IMR-90 (cell line): Measurements from ENCODE around the gene PABPN1. TPM values are rescaled to one million over a fixed set of nuclear protein-coding genes. Genes with fewer than 3 reads are reported as not detected.

Source experiments
- ATAC-seq: fragments of 200-7000 bp; cut with Tn5 transposase; 2 replicates; pipeline ENCODE4 v1.9.1; 2020; ENCODE audit warnings: low read depth, mild to moderate bottlenecking, moderate library complexity
- BruUV-seq: library from RNA; stranded (reverse); fragments of 400-500 nt; replicated peaks from 2 replicates; lab custom pipeline; 2021; lab: Mats Ljungman, UMichigan
- CTCF ChIA-PET: fragments of 300-600 bp; formaldehyde crosslinking; extraction: SDS; loops from one replicate; lab custom pipeline; 2021; ENCODE audit warnings: antibody characterized with exemption; lab: Yijun Ruan, JAX
- POLR2A ChIA-PET: fragments of 300-600 bp; sonication (Branson Sonifier 250); formaldehyde crosslinking; loops from one replicate; lab custom pipeline; 2022; ENCODE audit warnings: antibody characterized with exemption; ENCODE audit not compliant: unreplicated experiment; lab: Charles Lee
- DNase-seq: peaks from one replicate; pipeline ENCODE4 v3.0.0; 2013
- H2AFZ ChIP-seq: replicated peaks from 2 replicates; pipeline ENCODE3; 2013; ENCODE audit warnings: low read length, mild to moderate bottlenecking; ENCODE audit not compliant: poor library complexity
- H2AK5ac ChIP-seq: 2 replicates; pipeline ENCODE4 v1.6.1; 2013; ENCODE audit warnings: low read depth, low read length, inconsistent platforms
- H2AK9ac ChIP-seq: replicated peaks from 2 replicates; pipeline ENCODE3; 2013; ENCODE audit warnings: mild to moderate bottlenecking, low read depth, low read length, moderate library complexity; ENCODE audit not compliant: poor library complexity
- H2BK120ac ChIP-seq: 2 replicates; pipeline ENCODE4 v1.6.1; 2013; ENCODE audit warnings: low read depth, low read length, inconsistent platforms
- H2BK15ac ChIP-seq: 3 replicates; pipeline ENCODE4 v1.6.1; 2013; ENCODE audit warnings: low read depth, low read length, inconsistent platforms
- H2BK20ac ChIP-seq: 2 replicates; pipeline ENCODE4 v1.6.1; 2013; ENCODE audit warnings: low read depth, mild to moderate bottlenecking, inconsistent platforms, low read length, moderate library complexity
- H2BK5ac ChIP-seq: 2 replicates; pipeline ENCODE4 v1.6.1; 2013; ENCODE audit warnings: mild to moderate bottlenecking, low read depth, low read length, inconsistent platforms; ENCODE audit not compliant: poor library complexity, severe bottlenecking
- H3K14ac ChIP-seq: replicated peaks from 2 replicates; pipeline ENCODE4 v1.6.1; 2013; ENCODE audit warnings: low read depth, low read length, inconsistent platforms
- H3K18ac ChIP-seq: 2 replicates; pipeline ENCODE4 v1.6.1; 2013; ENCODE audit warnings: low read depth, low read length, control low read depth
- H3K23ac ChIP-seq: 2 replicates; pipeline ENCODE4 v1.6.1; 2013; ENCODE audit warnings: low read depth, low read length, inconsistent platforms
- H3K27ac ChIP-seq: 2 replicates; pipeline ENCODE4 v1.5.1; 2013; ENCODE audit warnings: mild to moderate bottlenecking, control low read depth, low read length; ENCODE audit not compliant: insufficient read depth
- H3K27me3 ChIP-seq: 2 replicates; pipeline ENCODE4 v1.6.1; 2013; ENCODE audit warnings: low read length; ENCODE audit not compliant: control insufficient read depth, insufficient read depth
- H3K36me3 ChIP-seq: 2 replicates; pipeline ENCODE4 v1.6.1; 2013; ENCODE audit warnings: low read length, mixed read lengths; ENCODE audit not compliant: control insufficient read depth, insufficient read depth
- H3K4ac ChIP-seq: 2 replicates; pipeline ENCODE4 v1.6.1; 2013; ENCODE audit warnings: low read depth, low read length, inconsistent platforms
- H3K4me1 ChIP-seq: 2 replicates; pipeline ENCODE4 v1.6.1; 2013; ENCODE audit warnings: low read length, mixed read lengths; ENCODE audit not compliant: control insufficient read depth, insufficient read depth
- H3K4me2 ChIP-seq: 2 replicates; pipeline ENCODE4 v1.6.1; 2013; ENCODE audit warnings: low read depth, mild to moderate bottlenecking, control low read depth, low read length, moderate library complexity
- H3K4me3 ChIP-seq: 2 replicates; pipeline ENCODE4 v1.5.1; 2013; ENCODE audit warnings: low read depth, mild to moderate bottlenecking, control low read depth, low read length, moderate library complexity; ENCODE audit not compliant: insufficient read depth
- H3K56ac ChIP-seq: 2 replicates; pipeline ENCODE4 v1.6.1; 2013; ENCODE audit warnings: low read length, inconsistent platforms; ENCODE audit not compliant: insufficient read depth; ENCODE audit errors: extremely low read depth
- H3K79me1 ChIP-seq, 2 experiments: 2 replicates each; pipeline ENCODE4 v1.6.1; 2013; ENCODE audit warnings: low read length in 2 of 2, inconsistent platforms in 1 of 2, low read depth in 1 of 2
- H3K9ac ChIP-seq: 2 replicates; pipeline ENCODE4 v1.6.1; 2013; ENCODE audit warnings: low read depth, low read length, control low read depth
- H3K9me1 ChIP-seq: 2 replicates; pipeline ENCODE4 v1.6.1; 2013; ENCODE audit warnings: low read length, inconsistent platforms; ENCODE audit not compliant: insufficient read depth
- H3K9me3 ChIP-seq: 2 replicates; pipeline ENCODE4 v1.6.1; 2013; ENCODE audit warnings: low read length; ENCODE audit not compliant: control insufficient read depth, insufficient read depth
- H4K20me1 ChIP-seq: 2 replicates; pipeline ENCODE4 v1.6.1; 2013; ENCODE audit warnings: low read length, inconsistent platforms; ENCODE audit not compliant: insufficient read depth
- H4K5ac ChIP-seq: 2 replicates; pipeline ENCODE4 v1.6.1; 2013; ENCODE audit warnings: mild to moderate bottlenecking, low read depth, low read length, control low read depth
- H4K8ac ChIP-seq, 2 experiments: 2 replicates each; pipeline ENCODE4 v1.6.1; 2013; ENCODE audit warnings: low read depth in 2 of 2, low read length in 2 of 2, control low read depth in 1 of 2, inconsistent platforms in 1 of 2
- H4K91ac ChIP-seq: 2 replicates; pipeline ENCODE4 v1.6.1; 2013; ENCODE audit warnings: low read depth, low read length, inconsistent platforms; ENCODE audit not compliant: insufficient read depth
- BHLHE40 ChIP-seq: fragments of 150-350 bp; IDR thresholded peaks from 2 replicates; pipeline ENCODE4 v1.6.1; 2016; ENCODE audit warnings: mild to moderate bottlenecking, low read depth, low read length
- CEBPB ChIP-seq: IDR thresholded peaks from 2 replicates; pipeline ENCODE4 v1.6.1; 2012; ENCODE audit warnings: low read depth, low read length, improper control_type of control experiment
- CHD1 ChIP-seq: IDR thresholded peaks from 2 replicates; pipeline ENCODE4 v1.6.1; 2012; ENCODE audit warnings: low read depth, low read length, improper control_type of control experiment
- ELK1 ChIP-seq: fragments of 150-350 bp; IDR thresholded peaks from 2 replicates; pipeline ENCODE4 v1.6.1; 2016; ENCODE audit warnings: low read depth, mild to moderate bottlenecking, low read length, moderate library complexity, borderline replicate concordance
- FOS ChIP-seq: fragments of 150-350 bp; IDR thresholded peaks from 2 replicates; pipeline ENCODE4 v1.6.1; 2016; ENCODE audit warnings: low read depth, low read length
- MAFK ChIP-seq: IDR thresholded peaks from 2 replicates; pipeline ENCODE4 v1.6.1; 2012; ENCODE audit warnings: low read depth, low read length, improper control_type of control experiment
- MAZ ChIP-seq: IDR thresholded peaks from 2 replicates; pipeline ENCODE4 v1.6.1; 2012; ENCODE audit warnings: low read depth, mild to moderate bottlenecking, low read length, improper control_type of control experiment, moderate library complexity, borderline replicate concordance
- MXI1 ChIP-seq: IDR thresholded peaks from 2 replicates; pipeline ENCODE4 v1.6.1; 2012; ENCODE audit warnings: low read depth, mild to moderate bottlenecking, low read length, moderate library complexity, borderline replicate concordance
- NFE2L2 ChIP-seq: fragments of 150-350 bp; IDR thresholded peaks from 2 replicates; pipeline ENCODE4 v1.6.1; 2016; ENCODE audit warnings: low read depth, mild to moderate bottlenecking, low read length
- POLR2A ChIP-seq: IDR thresholded peaks from 2 replicates; pipeline ENCODE4 v1.6.1; 2012; ENCODE audit warnings: mild to moderate bottlenecking, low read depth, low read length
- RAD21 ChIP-seq: IDR thresholded peaks from 2 replicates; pipeline ENCODE4 v1.6.1; 2012; ENCODE audit warnings: low read length, improper control_type of control experiment
- RCOR1 ChIP-seq: IDR thresholded peaks from 2 replicates; pipeline ENCODE4 v1.6.1; 2012; ENCODE audit warnings: mild to moderate bottlenecking, low read length, improper control_type of control experiment; ENCODE audit not compliant: insufficient replicate concordance
- RFX5 ChIP-seq: IDR thresholded peaks from 2 replicates; pipeline ENCODE4 v1.8.0; 2012; ENCODE audit warnings: low read depth, mild to moderate bottlenecking, low read length, moderate library complexity
- SMC3 ChIP-seq: fragments of 150-350 bp; IDR thresholded peaks from 2 replicates; pipeline ENCODE4 v1.6.1; 2016; ENCODE audit warnings: low read depth, mild to moderate bottlenecking, antibody characterized with exemption, low read length, moderate library complexity
- USF2 ChIP-seq: fragments of 150-350 bp; IDR thresholded peaks from 2 replicates; pipeline ENCODE4 v1.6.1; 2017; ENCODE audit warnings: mild to moderate bottlenecking, antibody characterized with exemption, low read length, low read depth
- WGBS, 2 experiments: methylation state at CpG; one replicate each; pipeline versions ENCODE4 v1.1.5 to v1.1.7; 2013; ENCODE audit warnings: missing lambda C conversion rate in 2 of 2; ENCODE audit not compliant: insufficient read length in 1 of 2; ENCODE audit errors: extremely low coverage in 2 of 2; 5-methylcytosine and 5-hydroxymethylcytosine counted together
- dilution Hi-C: fragments of 300-500 bp; cut with HindIII; formaldehyde crosslinking; loops from one replicate; pipeline ENCODE4 v1.14.3; 2018; ENCODE audit warnings: low sequenced_read_pairs; ENCODE audit not compliant: unreplicated experiment
- in situ Hi-C: fragments of 300-500 bp; cut with MboI; formaldehyde crosslinking; loops from 3 replicates; pipeline ENCODE4 v1.14.3; 2019; ENCODE audit warnings: low sequenced_read_pairs, inconsistent platforms, mixed read lengths
- intact Hi-C: fragments of 100-400 bp; cut with micrococcal nuclease; formaldehyde crosslinking; loops from 2 replicates; pipeline ENCODE4 v1.10.0; 2022
- polyA plus RNA-seq, 3 experiments: library from polyadenylated mRNA; depleted of rRNA; stranded (reverse); fragments of >200 nt; gene quantifications; 2 replicates each; pipeline ENCODE4 v1.2.3, GENCODE V29; 2012; ENCODE audit warnings: low replicate concordance in 1 of 3
- total RNA-seq: library from RNA; depleted of rRNA; stranded (reverse); fragments of >200 nt; gene quantifications from 2 replicates; pipeline ENCODE4 v1.2.3, GENCODE V29; 2012
- TF ChIP-seq, protein P1 (sequence below): conservative IDR thresholded peaks from 2 replicates; pipeline ENCODE4 v1.5.1; 2012; ENCODE audit warnings: mild to moderate bottlenecking, low read depth, low read length, improper control_type of control experiment

PABPN1 gene
- total and polyA plus RNA-seq, 2 of the 4 experiments (the other 2 are of a cell fraction): 104 to 211 TPM

DNA sequence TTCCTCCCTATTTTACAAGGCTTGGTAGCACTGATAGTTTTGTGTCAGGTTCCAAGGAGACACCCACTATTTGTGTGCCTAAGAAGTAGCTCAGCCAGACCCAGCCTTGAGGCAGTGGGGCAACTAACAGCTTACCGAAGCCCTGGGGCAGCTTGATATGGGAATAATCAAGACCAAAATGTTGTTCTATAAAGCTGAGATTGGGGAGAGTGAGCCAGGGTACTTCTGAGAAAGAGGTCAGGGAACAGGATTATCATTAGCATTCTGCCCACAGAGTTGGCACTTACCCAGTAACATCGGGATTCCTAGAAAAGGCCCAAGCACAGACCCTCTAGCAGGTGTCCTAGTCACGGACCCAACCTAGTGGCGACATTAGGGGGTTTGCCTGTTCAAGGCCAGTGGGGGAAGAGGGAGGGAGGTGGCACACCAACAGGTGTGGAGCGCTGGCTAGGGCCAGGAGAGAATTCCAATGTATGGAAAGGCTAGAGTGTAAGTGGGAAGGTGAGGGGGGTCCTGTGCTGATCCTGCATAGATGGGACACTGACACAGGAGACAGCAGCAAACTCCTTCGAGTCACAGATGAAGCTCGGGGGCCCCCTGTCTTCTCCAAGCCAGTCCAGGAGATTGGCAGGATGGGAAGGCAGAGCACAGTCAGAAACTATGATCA lies 23.5 kb upstream of the PABPN1 start:
- dilution Hi-C loops (no loop called here), intact Hi-C loops (loop anchor here (5.0 kb wide), 1 partner anchor 110 kb away; no protein-coding TSS in a partner anchor), in situ Hi-C loops (no loop called here)
- BruUV-seq: no TSS peak
- ChIA-PET POLR2A (no interaction called here), CTCF (no interaction called here)
- no peak overlapping the region for H3K4me3 ChIP-seq
- no peak overlapping the region for H4K8ac ChIP-seq
- H3K14ac ChIP-seq: no peak overlapping the region
- H3K27me3 ChIP-seq: peaks cover 3% of the 10 kb centered on the region; the same call in 1 of the 2 replicates
- no peaks in the 10 kb centered on the region for H3K36me3 ChIP-seq
- H3K9me1 ChIP-seq: no peaks in the 10 kb centered on the region
- TF ChIP-seq RFX5 (no peak), BHLHE40 (no peak), RCOR1 (no peak), SMC3 (no peak), ELK1 (no peak), POLR2A (no peak), CHD1 (no peak), FOS (no peak), MAZ (no peak), MAFK (no peak), RAD21 (no peak), CEBPB (no peak), USF2 (no peak), NFE2L2 (no peak), MXI1 (no peak)
- TF ChIP-seq, protein P1, sequence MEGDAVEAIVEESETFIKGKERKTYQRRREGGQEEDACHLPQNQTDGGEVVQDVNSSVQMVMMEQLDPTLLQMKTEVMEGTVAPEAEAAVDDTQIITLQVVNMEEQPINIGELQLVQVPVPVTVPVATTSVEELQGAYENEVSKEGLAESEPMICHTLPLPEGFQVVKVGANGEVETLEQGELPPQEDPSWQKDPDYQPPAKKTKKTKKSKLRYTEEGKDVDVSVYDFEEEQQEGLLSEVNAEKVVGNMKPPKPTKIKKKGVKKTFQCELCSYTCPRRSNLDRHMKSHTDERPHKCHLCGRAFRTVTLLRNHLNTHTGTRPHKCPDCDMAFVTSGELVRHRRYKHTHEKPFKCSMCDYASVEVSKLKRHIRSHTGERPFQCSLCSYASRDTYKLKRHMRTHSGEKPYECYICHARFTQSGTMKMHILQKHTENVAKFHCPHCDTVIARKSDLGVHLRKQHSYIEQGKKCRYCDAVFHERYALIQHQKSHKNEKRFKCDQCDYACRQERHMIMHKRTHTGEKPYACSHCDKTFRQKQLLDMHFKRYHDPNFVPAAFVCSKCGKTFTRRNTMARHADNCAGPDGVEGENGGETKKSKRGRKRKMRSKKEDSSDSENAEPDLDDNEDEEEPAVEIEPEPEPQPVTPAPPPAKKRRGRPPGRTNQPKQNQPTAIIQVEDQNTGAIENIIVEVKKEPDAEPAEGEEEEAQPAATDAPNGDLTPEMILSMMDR: no peak
- no peak overlapping the region for H2BK15ac ChIP-seq
- H4K91ac ChIP-seq: no peak overlapping the region
- no peak overlapping the region for H2BK20ac ChIP-seq
- no peak overlapping the region for H2BK5ac ChIP-seq
- no peak overlapping the region for H3K4me2 ChIP-seq
- no peak overlapping the region for H2AFZ ChIP-seq
- no peaks in the 10 kb centered on the region for H3K9me3 ChIP-seq
- peaks cover 2% of the 10 kb centered on the region for H3K4me1 ChIP-seq
- H3K56ac ChIP-seq: no peak overlapping the region
- no peak overlapping the region for H3K27ac ChIP-seq
- DNase-seq (no peak), ATAC-seq (no peak)
- 80% methylated on average over 1 of the region's 7 CpGs; no CpG with 5 or more reads in 1 of the 2 experiments for WGBS, 2 experiments
- H2AK5ac ChIP-seq: no peak overlapping the region; the same call in 1 of the 2 replicates
- H3K4ac ChIP-seq: no peak overlapping the region
- H3K9ac ChIP-seq: no peak overlapping the region
- no peak overlapping the region for H2BK120ac ChIP-seq
- no peak overlapping the region for H2AK9ac ChIP-seq
- H3K79me1 ChIP-seq: peaks cover 7 to 15% of the 10 kb centered on the region in 2 experiments; a peak in 3 of 4 replicates
- H4K5ac ChIP-seq: no peak overlapping the region
- no peak overlapping the region for H3K18ac ChIP-seq
- H4K20me1 ChIP-seq: peaks cover 3% of the 10 kb centered on the region; the same call in 1 of the 2 replicates
- H3K23ac ChIP-seq: no peak overlapping the region
